ENCODE measurements around the gene XRN1. TPM values are rescaled to one million over a fixed set of nuclear protein-coding genes. Genes with fewer than 3 reads are reported as not detected.
"Not testable (repeated sequence)": the region's sequence is repeated elsewhere in the genome, so short reads cannot be mapped to it uniquely, and the experiment has no call there.

XRN1 gene
- polyA plus RNA-seq, 3 donors, result 22.4 to 24.2 (median 23.7) TPM

- DNase-seq (ENCODE audit: low read depth in 3 of 3, low spot score in 2 of 3), result no peak
Measured at GRCh38 chr3:142337994-142338393, 109.8 kb downstream of the XRN1 start.

GRCh38 chr3:142332390-142332789, 115.4 kb downstream of the XRN1 start:
- no peak for DNase-seq (ENCODE audit: low read depth in 3 of 3, low spot score in 2 of 3)

- DNase-seq (ENCODE audit: low read depth in 3 of 3, low spot score in 2 of 3), result not testable (repeated sequence)
Measured at GRCh38 chr3:142324275-142324953, 123.4 kb downstream of the XRN1 start.

DNA sequence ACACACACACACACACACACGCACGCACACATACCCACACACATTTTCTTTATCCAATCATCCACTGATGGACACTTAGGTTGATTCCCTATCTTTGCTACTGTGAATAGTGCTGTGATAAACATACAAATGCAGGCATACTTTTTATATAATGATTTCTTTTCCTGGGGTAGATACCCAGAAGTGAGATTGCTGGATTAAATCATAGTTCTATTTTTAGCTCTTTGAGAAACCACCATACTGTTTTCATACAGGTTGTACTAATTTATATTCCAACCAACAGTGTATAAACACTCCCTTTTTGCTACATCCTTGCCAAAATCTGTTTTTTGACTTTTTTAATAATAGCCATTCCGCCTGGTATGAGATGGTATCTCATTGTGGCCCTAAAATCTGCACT, 127.9 kb downstream of the XRN1 start:
- no peak for DNase-seq (ENCODE audit: low read depth in 3 of 3, low spot score in 2 of 3)

DNA sequence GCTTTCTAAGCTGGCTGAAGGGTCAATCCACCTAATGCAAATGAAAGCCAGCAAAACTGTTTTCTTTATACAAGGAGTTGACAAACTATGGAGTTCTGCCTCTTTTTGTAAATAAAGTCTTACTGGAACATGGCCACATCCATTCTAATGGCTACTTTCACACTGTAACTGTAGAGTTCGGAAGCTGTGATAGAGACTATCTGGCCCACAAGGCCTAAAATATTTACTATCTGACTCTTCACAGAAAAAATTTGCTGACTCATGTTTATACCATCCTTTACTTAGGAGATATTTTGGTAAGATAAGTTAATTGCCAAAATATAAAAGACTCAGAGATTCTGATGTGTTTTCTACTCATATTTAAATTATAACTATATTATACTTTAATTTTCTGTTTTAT, 128.7 kb downstream of the XRN1 start:
- no peak for DNase-seq (ENCODE audit: low read depth in 3 of 3, low spot score in 2 of 3)

GRCh38 chr3:142318331-142318730, 129.5 kb downstream of the XRN1 start:
- no peak for DNase-seq (ENCODE audit: low read depth in 3 of 3, low spot score in 2 of 3)

DNA sequence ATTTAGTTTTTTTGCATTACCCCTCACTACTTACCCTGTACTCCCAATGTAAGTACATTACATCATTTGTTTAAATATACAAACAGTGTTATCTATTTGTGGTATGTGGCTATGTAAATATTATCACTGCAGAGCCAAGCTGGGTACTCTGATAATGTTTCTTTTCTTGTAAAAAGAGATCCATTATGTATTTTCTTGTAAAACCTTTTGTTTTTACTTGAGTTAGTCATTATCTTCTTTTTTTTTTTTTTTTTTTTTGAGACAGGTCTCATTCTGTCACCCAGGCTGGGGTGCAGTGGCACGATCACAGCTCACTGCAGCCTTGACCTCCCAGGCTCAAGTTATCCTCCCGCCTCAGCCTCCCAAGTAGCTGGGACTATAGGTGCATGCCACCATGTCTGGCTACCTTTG, 131.9 kb downstream of the XRN1 start:
- not testable (repeated sequence) for DNase-seq (ENCODE audit: low read depth in 3 of 3, low spot score in 2 of 3)

- DNase-seq (ENCODE audit: low read depth in 3 of 3, low spot score in 2 of 3), result no peak
Measured at GRCh38 chr3:142315083-142315482, 132.8 kb downstream of the XRN1 start.

DNA sequence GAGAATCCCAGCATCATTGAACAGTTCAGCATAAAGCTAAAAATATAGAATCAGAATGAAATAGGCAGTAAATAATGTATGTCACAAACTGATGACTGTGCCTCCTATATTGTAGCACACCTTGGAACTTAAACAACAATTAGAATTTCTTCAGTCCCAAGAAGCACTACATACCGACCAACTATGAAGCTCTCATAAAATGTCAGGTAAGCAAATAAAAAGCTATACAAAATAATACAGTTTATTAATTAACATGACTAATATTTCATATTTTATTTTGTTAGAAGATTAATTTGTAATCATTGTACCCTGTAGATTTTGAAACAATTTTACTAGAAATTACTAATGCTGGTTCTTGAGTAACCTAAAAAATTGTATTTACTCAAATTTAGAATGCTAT, 137.4 kb downstream of the XRN1 start:
- DNase-seq (ENCODE audit: low read depth in 3 of 3, low spot score in 2 of 3), result no peak

DNA sequence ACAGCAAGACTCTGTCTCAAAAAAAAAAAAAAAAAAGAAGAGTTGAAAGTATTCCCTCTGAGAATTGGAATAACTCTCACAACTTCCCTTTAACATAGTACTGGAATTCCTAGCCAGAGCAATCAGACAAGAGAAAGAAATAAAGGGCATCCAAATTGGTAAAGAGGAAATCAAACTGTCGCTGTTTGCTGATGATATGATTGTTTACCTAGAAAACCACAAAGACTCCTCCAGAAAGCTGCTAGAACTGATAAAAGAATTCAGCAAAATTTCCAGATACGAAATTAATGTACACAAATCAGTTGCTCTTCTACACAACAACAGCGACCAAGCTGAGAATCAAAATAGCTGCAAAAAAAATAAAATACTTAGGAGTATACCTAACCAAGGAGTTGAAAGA, 145.0 kb downstream of the XRN1 start:
- DNase-seq (ENCODE audit: low read depth in 3 of 3, low spot score in 2 of 3), result not testable (repeated sequence)

GRCh38 chr3:142298626-142299025, 149.2 kb downstream of the XRN1 start:
- DNase-seq (ENCODE audit: low read depth in 3 of 3, low spot score in 2 of 3), result no peak

DNA sequence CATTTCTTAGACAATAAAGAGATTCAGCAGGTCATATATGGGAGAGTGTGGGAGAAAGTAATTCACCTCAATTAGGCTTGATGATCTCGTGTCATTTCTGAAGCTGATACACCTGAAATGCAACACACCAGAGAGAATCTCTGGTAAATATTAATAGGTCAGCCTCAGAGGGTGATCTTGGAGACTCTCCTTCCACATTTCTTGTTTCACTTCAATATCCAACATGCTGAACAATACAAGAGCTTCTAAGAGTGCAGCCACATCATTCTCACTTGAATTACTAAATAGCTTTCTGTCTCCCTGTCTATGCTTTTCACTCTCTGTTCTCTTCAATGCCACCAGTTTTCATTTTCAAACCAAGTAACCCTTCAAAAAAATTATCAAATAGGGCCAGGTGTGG, 151.3 kb downstream of the XRN1 start:
- DNase-seq (ENCODE audit: low read depth in 3 of 3, low spot score in 2 of 3), result no peak

GRCh38 chr3:142287866-142288638, 159.8 kb downstream of the XRN1 start:
- no peak for DNase-seq (ENCODE audit: low read depth in 3 of 3, low spot score in 2 of 3)

GRCh38 chr3:142285083-142285517, 162.7 kb downstream of the XRN1 start:
- peak in 1 of 3 donors; percentile 12 for DNase-seq (ENCODE audit: low read depth in 3 of 3, low spot score in 2 of 3)

DNA sequence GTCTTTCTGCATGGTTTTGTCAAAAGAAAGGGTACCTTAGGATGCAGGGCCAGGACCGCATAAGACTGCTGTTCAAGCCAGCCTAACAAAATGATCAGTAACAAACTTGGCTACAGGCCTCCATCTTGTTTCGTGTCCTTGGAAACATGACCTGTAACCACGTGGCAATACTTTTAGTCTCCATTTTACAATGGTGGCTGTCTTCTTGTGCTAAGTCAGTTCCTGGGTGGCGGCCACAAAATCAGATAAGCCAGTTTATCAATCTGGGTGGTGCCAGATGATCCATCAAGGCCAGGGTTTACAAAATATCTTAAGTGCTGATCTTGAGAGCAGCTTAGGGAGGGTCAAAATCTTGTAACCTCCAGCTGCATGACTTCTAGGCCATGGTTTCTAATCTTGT, 165.3 kb downstream of the XRN1 start:
- DNase-seq (ENCODE audit: low read depth in 3 of 3, low spot score in 2 of 3), result no peak

- DNase-seq (ENCODE audit: low read depth in 3 of 3, low spot score in 2 of 3), result no peak
Measured at GRCh38 chr3:142281474-142281873, 166.4 kb downstream of the XRN1 start.

GRCh38 chr3:142279965-142280590, 167.8 kb downstream of the XRN1 start:
- DNase-seq (ENCODE audit: low read depth in 3 of 3, low spot score in 2 of 3), result peak in 1 of 3 donors; percentile 61

GRCh38 chr3:142278451-142278850, 169.4 kb downstream of the XRN1 start:
- DNase-seq (ENCODE audit: low read depth in 3 of 3, low spot score in 2 of 3), result no peak

DNA sequence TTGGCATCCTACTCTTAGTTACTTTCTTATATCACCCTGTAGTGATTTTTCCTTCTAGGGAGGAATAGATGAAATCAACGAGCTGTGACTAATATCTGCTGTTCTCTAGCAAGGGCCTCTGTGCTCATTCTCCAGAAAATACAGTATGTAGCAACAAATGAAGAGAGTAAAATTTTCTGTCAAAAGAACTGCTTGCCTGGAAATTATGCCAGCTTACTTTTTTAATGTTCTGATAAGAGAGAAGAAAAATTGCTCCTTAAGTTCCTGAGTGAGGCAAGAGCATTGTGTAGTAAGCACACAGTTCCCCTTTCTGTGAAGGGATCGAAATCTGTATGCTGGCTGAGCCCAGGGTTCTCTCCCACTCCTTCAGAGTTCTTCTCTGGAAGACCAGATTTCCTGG, 171.1 kb downstream of the XRN1 start:
- no peak for DNase-seq (ENCODE audit: low read depth in 3 of 3, low spot score in 2 of 3)

- no peak for DNase-seq (ENCODE audit: low read depth in 3 of 3, low spot score in 2 of 3)
Measured at GRCh38 chr3:142275856-142276255, 172.0 kb downstream of the XRN1 start.

DNA sequence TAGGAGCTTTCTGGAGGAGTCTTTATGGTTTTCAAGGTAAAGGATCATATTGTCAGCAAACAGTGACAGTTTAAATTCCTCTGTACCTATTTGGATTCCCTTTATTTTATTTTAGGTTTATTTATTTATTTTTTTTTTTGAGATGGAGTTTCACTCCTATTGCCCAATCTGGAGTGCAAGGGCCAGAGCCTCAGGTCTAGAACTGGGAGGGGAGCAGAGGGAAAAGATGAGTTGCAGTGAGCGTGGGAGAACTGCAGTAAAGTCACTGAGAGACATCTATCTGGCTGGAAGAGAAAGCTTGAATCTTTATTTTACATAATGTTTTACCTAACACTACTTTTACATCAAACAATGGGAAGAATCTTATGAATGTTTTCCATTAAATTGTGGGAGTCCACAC, 172.9 kb downstream of the XRN1 start:
- DNase-seq (ENCODE audit: low read depth in 3 of 3, low spot score in 2 of 3), result no peak

GRCh38 chr3:142273501-142273900, 174.3 kb downstream of the XRN1 start:
- no peak for DNase-seq (ENCODE audit: low read depth in 3 of 3, low spot score in 2 of 3)

All from right renal cortex interstitium (tissue), 3 donors.